Placental epithelial cell (primary cell): ENCODE results near the gene TBX20. TPM values are rescaled to one million over a fixed set of nuclear protein-coding genes. Genes with fewer than 3 reads are reported as not detected.

Experiments used
- total RNA-seq: library from RNA; depleted of rRNA; stranded (reverse); fragments of >200 nt; gene quantifications from 2 replicates; pipeline ENCODE4 v1.2.3, GENCODE V29; 2012

The TBX20 gene
- 0.22 and 0.79 TPM in 2 replicates for total RNA-seq

GRCh38 chr7:35253710-35254495 is at the start of gene TBX20:
TBX20 (minus strand) TSS chr7:35254100; CDS start chr7:35253620, 480 bp downstream.

Other genes starting within 250 kb of the TBX20 start
- 43.6 and 61.5 TPM in 2 replicates for gene DPY19L1, start 216.6 kb downstream of the TBX20 start, total RNA-seq